ENCODE data around the gene NKIRAS1. TPM values are rescaled to one million over a fixed set of nuclear protein-coding genes. Genes with fewer than 3 reads are reported as not detected.
A peak's percentile ranks its signal among the peaks of the same experiment; 100 is the strongest.

Gene NKIRAS1
- total and polyA plus RNA-seq, 8 donors, result 8.8 to 19.7 (median 14.5) TPM

- TF ChIP-seq CTCF (IDR thresholded peaks at IDR 0.05), result no peak
- ATAC-seq, result no peak
- no peaks in the 10 kb centered on the region for H3K9me3 ChIP-seq
- H3K27ac ChIP-seq, result no peak overlapping the region
- H3K27me3 ChIP-seq, result no peaks in the 10 kb centered on the region
- no peaks in the 10 kb centered on the region for H3K36me3 ChIP-seq
- intact Hi-C loops (cut with DNase I), result no loop called here
- H3K4me3 ChIP-seq, result no peak overlapping the region
- no peak for DNase-seq
- no peaks in the 10 kb centered on the region for H3K4me1 ChIP-seq
These were observed 20.5 kb upstream of the NKIRAS1 start for GRCh38 chr3:23937296-23937695.

GRCh38 chr3:23934253-23934652 is 17.5 kb upstream of the NKIRAS1 start:
- intact Hi-C loops (cut with DNase I), result no loop called here
- DNase-seq, result no peak
- Histone ChIP-seq H3K27ac (no peak overlapping the region), H3K4me3 (no peak overlapping the region), H3K27me3 (no peaks in the 10 kb centered on the region), H3K36me3 (no peaks in the 10 kb centered on the region), H3K9me3 (no peaks in the 10 kb centered on the region), H3K4me1 (no peaks in the 10 kb centered on the region)
- no peak for TF ChIP-seq CTCF (IDR thresholded peaks at IDR 0.05)
- no peak for ATAC-seq

- intact Hi-C loops (cut with DNase I), result no loop called here
These were observed 15.8 kb upstream of the NKIRAS1 start for GRCh38 chr3:23932571-23932970.

GRCh38 chr3:23931597-23931996 is 14.8 kb upstream of the NKIRAS1 start:
- intact Hi-C loops (cut with DNase I), result no loop called here

More at GRCh38 chr3:23932571-23932970, 15.8 kb upstream of the NKIRAS1 start:
- Histone ChIP-seq H3K27me3 (no peaks in the 10 kb centered on the region), H3K36me3 (no peaks in the 10 kb centered on the region), H3K4me1 (peaks cover 0 to 3% of the 10 kb centered on the region in 2 donors), H3K4me3 (no peak overlapping the region), H3K27ac (no peak overlapping the region), H3K9me3 (no peaks in the 10 kb centered on the region)
- no peak for TF ChIP-seq CTCF (IDR thresholded peaks at IDR 0.05)
- no peak for DNase-seq
- no peak for ATAC-seq

GRCh38 chr3:23928524-23928923 is 11.7 kb upstream of the NKIRAS1 start:
- TF ChIP-seq CTCF (IDR thresholded peaks at IDR 0.05), result no peak
- intact Hi-C loops (cut with DNase I), result no loop called here
- no peaks in the 10 kb centered on the region for H3K36me3 ChIP-seq
- H3K27me3 ChIP-seq, result no peaks in the 10 kb centered on the region
- ATAC-seq (peak; percentile 77), DNase-seq (peak in 1 of 4 donors; percentile 13)
- no peak overlapping the region for H3K4me3 ChIP-seq
- no peaks in the 10 kb centered on the region for H3K9me3 ChIP-seq
- H3K4me1 ChIP-seq, result peaks cover 0 to 3% of the 10 kb centered on the region in 2 donors
- no peak overlapping the region for H3K27ac ChIP-seq

More at GRCh38 chr3:23931597-23931996, 14.8 kb upstream of the NKIRAS1 start:
- Histone ChIP-seq H3K27me3 (no peaks in the 10 kb centered on the region), H3K27ac (no peak overlapping the region), H3K4me1 (peaks cover 0 to 3% of the 10 kb centered on the region in 2 donors), H3K4me3 (no peak overlapping the region), H3K36me3 (no peaks in the 10 kb centered on the region), H3K9me3 (no peaks in the 10 kb centered on the region)
- ATAC-seq, result no peak
- no peak for TF ChIP-seq CTCF (IDR thresholded peaks at IDR 0.05)
- no peak for DNase-seq
